Activated CD4-positive, alpha-beta T cell treated with anti-CD3 and anti-CD28 coated beads, Interleukin-2, amount 10 ng/mL, durations not matched to agents 24 days and 14 days (primary cell): ENCODE results near the gene PSENEN. TPM values are rescaled to one million over a fixed set of nuclear protein-coding genes. Genes with fewer than 3 reads are reported as not detected.
"Not testable (repeated sequence)": the region's sequence is repeated elsewhere in the genome, so short reads cannot be mapped to it uniquely, and the experiment has no call there.

Source experiments
- DNase-seq: peaks from one replicate; pipeline ENCODE4 v3.0.0; 2022
- H3K27ac Mint-ChIP-seq: one replicate; pipeline ENCODE4 v1.8.0; 2022; ENCODE audit warnings: mild to moderate bottlenecking, mixed read lengths
- H3K27me3 Mint-ChIP-seq: one replicate; pipeline ENCODE4 v1.8.0; 2022; ENCODE audit warnings: mixed read lengths
- H3K36me3 Mint-ChIP-seq: one replicate; pipeline ENCODE4 v1.8.0; 2022; ENCODE audit warnings: low read depth, mild to moderate bottlenecking, mixed read lengths
- H3K4me1 Mint-ChIP-seq: one replicate; pipeline ENCODE4 v1.8.0; 2021; ENCODE audit warnings: mixed read lengths
- H3K4me3 Mint-ChIP-seq: one replicate; pipeline ENCODE4 v1.8.0; 2022; ENCODE audit warnings: mild to moderate bottlenecking, moderate library complexity, mixed read lengths
- H3K9me3 Mint-ChIP-seq: one replicate; pipeline ENCODE4 v1.8.0; 2021; ENCODE audit warnings: mixed read lengths
- intact Hi-C: fragments of 100-400 bp; cut with micrococcal nuclease; formaldehyde crosslinking; loops from one replicate; pipeline ENCODE4 v1.15.1; 2023
- total RNA-seq: library from RNA; stranded (reverse); gene quantifications from 2 replicates; pipeline ENCODE4 v1.2.3, GENCODE V29; 2022

Gene PSENEN
- total RNA-seq, 1 donor from 2014 or later: 46.7 TPM

GRCh38 chr19:35792888-35793287 lies 47.4 kb downstream of the PSENEN start:
- Mint-ChIP-seq H3K9me3 (no peaks in the 10 kb centered on the region), H3K4me3 (no peak overlapping the region), H3K36me3 (no peaks in the 10 kb centered on the region), H3K27ac (no peak overlapping the region), H3K27me3 (peaks cover 25% of the 10 kb centered on the region), H3K4me1 (peaks cover 4% of the 10 kb centered on the region)
- DNase-seq: no peak
- intact Hi-C loops: no loop called here

- no peak overlapping the region for H3K27ac Mint-ChIP-seq
- intact Hi-C loops: no loop called here
These were observed 48.1 kb downstream of the PSENEN start for GRCh38 chr19:35793381-35794165.

GRCh38 chr19:35795564-35795963 lies 50.1 kb downstream of the PSENEN start:
- DNase-seq, H3K9me3 Mint-ChIP-seq, H3K27ac Mint-ChIP-seq, intact Hi-C loops, H3K4me3 Mint-ChIP-seq, H3K4me1 Mint-ChIP-seq, H3K36me3 Mint-ChIP-seq: not testable (repeated sequence)
- peaks cover 32% of the 10 kb centered on the region for H3K27me3 Mint-ChIP-seq

More at GRCh38 chr19:35793381-35794165, 48.1 kb downstream of the PSENEN start:
- Mint-ChIP-seq H3K4me1 (peaks cover 4% of the 10 kb centered on the region), H3K9me3 (no peaks in the 10 kb centered on the region), H3K27me3 (peaks cover 29% of the 10 kb centered on the region), H3K4me3 (no peak overlapping the region), H3K36me3 (no peaks in the 10 kb centered on the region)
- no peak for DNase-seq

Other genes with a start within 250 kb of the PSENEN start
- not detected in 2 replicates for gene DMKN, start 232.0 kb upstream of the PSENEN start, total RNA-seq
- not detected in 2 replicates for gene SBSN, start 217.3 kb upstream of the PSENEN start, total RNA-seq
- gene GAPDHS, start 212.2 kb upstream of the PSENEN start, total RNA-seq: not detected in 2 replicates
- gene TMEM147, start 200.0 kb upstream of the PSENEN start, total RNA-seq: 132 and 134 TPM in 2 replicates
- gene ATP4A, start 182.0 kb upstream of the PSENEN start, total RNA-seq: not detected in 2 replicates
- not detected in 2 replicates for gene PMIS2, start 159.5 kb upstream of the PSENEN start, total RNA-seq
- 45.8 TPM in 2 replicates for gene HAUS5, start 132.9 kb upstream of the PSENEN start, total RNA-seq
- 114 and 115 TPM in 2 replicates for gene RBM42, start 116.6 kb upstream of the PSENEN start, total RNA-seq
- 0.93 and 1.1 TPM in 2 replicates for gene ETV2, start 103.9 kb upstream of the PSENEN start, total RNA-seq
- gene COX6B1, start 97.3 kb upstream of the PSENEN start, total RNA-seq: 451 and 472 TPM in 2 replicates
- gene UPK1A, start 79.1 kb upstream of the PSENEN start, total RNA-seq: 0.77 and 0.92 TPM in 2 replicates
- gene ZBTB32, start 41.1 kb upstream of the PSENEN start, total RNA-seq: 140 and 142 TPM in 2 replicates
- 60.0 and 64.5 TPM in 2 replicates for gene KMT2B, start 27.6 kb upstream of the PSENEN start, total RNA-seq
- 62.4 and 75.2 TPM in 2 replicates for gene IGFLR1, start 3.2 kb upstream of the PSENEN start, total RNA-seq
- gene U2AF1L4, start 233 bp upstream of the PSENEN start, total RNA-seq: 26.9 and 28.2 TPM in 2 replicates
- gene LIN37, start 2.9 kb downstream of the PSENEN start, total RNA-seq: 7.7 and 11.1 TPM in 2 replicates
- 0.42 TPM in 1 of 2 replicates, not detected in the other for gene HSPB6, start 11.4 kb downstream of the PSENEN start, total RNA-seq
- 35.2 and 43.6 TPM in 2 replicates for gene PROSER3, start 12.5 kb downstream of the PSENEN start, total RNA-seq
- 24.6 and 26.4 TPM in 2 replicates for gene ARHGAP33, start 29.9 kb downstream of the PSENEN start, total RNA-seq
- gene PRODH2, start 67.2 kb downstream of the PSENEN start, total RNA-seq: not detected in 2 replicates
- 0.28 TPM in 1 of 2 replicates, not detected in the other for gene NPHS1, start 106.9 kb downstream of the PSENEN start, total RNA-seq
- gene KIRREL2, start 111.3 kb downstream of the PSENEN start, total RNA-seq: 1.8 and 2.1 TPM in 2 replicates
- 2.0 and 2.4 TPM in 2 replicates for gene APLP1, start 122.9 kb downstream of the PSENEN start, total RNA-seq
- gene NFKBID, start 154.9 kb downstream of the PSENEN start, total RNA-seq: 146 and 150 TPM in 2 replicates
- 46.1 and 48.4 TPM in 2 replicates for gene HCST, start 156.9 kb downstream of the PSENEN start, total RNA-seq
- gene TYROBP, start 162.6 kb downstream of the PSENEN start, total RNA-seq: not detected in 2 replicates
- 11.0 and 11.6 TPM in 2 replicates for gene LRFN3, start 190.7 kb downstream of the PSENEN start, total RNA-seq
- gene SDHAF1, start 249.5 kb downstream of the PSENEN start, total RNA-seq: 21.4 and 23.1 TPM in 2 replicates